ENCODE measurements around the gene TNFRSF1A. TPM values are rescaled to one million over a fixed set of nuclear protein-coding genes. Genes with fewer than 3 reads are reported as not detected.

TNFRSF1A gene
- total RNA-seq, 1 experiment from 2014 or later = 108 TPM

- Histone ChIP-seq H3K36me3 (ENCODE audit: control insufficient read depth, insufficient read depth, low read length) (no peaks in the 10 kb centered on the region), H3K9me3 (ENCODE audit: control insufficient read depth, insufficient read depth, low read depth, low read length) (no peaks in the 10 kb centered on the region; the same call in 1 of the 2 replicates), H3K4me1 (ENCODE audit: control insufficient read depth, insufficient read depth, low read length) (peaks cover 3% of the 10 kb centered on the region; the same call in 1 of the 2 replicates), H3K27ac (ENCODE audit: low read length) (no peak overlapping the region), H3K4me3 (ENCODE audit: low read depth in 2 of 2, low read length in 2 of 2) (no peak overlapping the region), H3K27me3 (ENCODE audit: control insufficient read depth, insufficient read depth, low read length) (no peaks in the 10 kb centered on the region)
- no peak for ATAC-seq
- in situ Hi-C loops (cut with HindIII; ENCODE audit: low pct_unique_long_range_greater_than_20kb, low sequenced_read_pairs) (no loop called here), intact Hi-C loops (cut with micrococcal nuclease; ENCODE audit: unreplicated experiment) (no loop called here)
- no TSS peak for BruUV-seq (replicated peaks)
- POLR2A ChIA-PET = interaction anchor here (0.6 kb wide), 1 partner anchor 246 kb away, joined by 15 read pairs; no protein-coding TSS in a partner anchor
- CTCF ChIA-PET = interaction anchor here (0.6 kb wide), 1 partner anchor 196 kb away, joined by 3 read pairs; no protein-coding TSS in a partner anchor
- TF ChIP-seq POLR2AphosphoS5 (IDR thresholded peaks at IDR 0.05; ENCODE audit: low read depth, low read length) = no peak
- no peak for TF ChIP-seq TCF7L2 (IDR thresholded peaks at IDR 0.05; ENCODE audit: low read depth, low read length)
- TF ChIP-seq SIN3A (IDR thresholded peaks at IDR 0.05; ENCODE audit: borderline replicate concordance, insufficient read depth, low read depth, low read length) = no peak
- TF ChIP-seq REST (IDR thresholded peaks at IDR 0.05; ENCODE audit: insufficient read depth in 1 of 2, low read depth in 2 of 2, low read length in 1 of 2) = no peak
- no peak for TF ChIP-seq CTCF (IDR thresholded peaks at IDR 0.05)
- no peak for DNase-seq (ENCODE audit: low read depth, low spot score)
Measured at GRCh38 chr12:6288235-6288634, 53.6 kb downstream of the TNFRSF1A start.

- Histone ChIP-seq H3K27ac (ENCODE audit: low read length) (no peak overlapping the region; the same call in 1 of the 2 replicates), H3K4me1 (ENCODE audit: control insufficient read depth, insufficient read depth, low read length) (peaks cover 6% of the 10 kb centered on the region; the same call in 1 of the 2 replicates), H3K9me3 (ENCODE audit: control insufficient read depth, insufficient read depth, low read depth, low read length) (no peaks in the 10 kb centered on the region; the same call in 1 of the 2 replicates), H3K4me3 (ENCODE audit: low read depth in 2 of 2, low read length in 2 of 2) (no peak overlapping the region), H3K36me3 (ENCODE audit: control insufficient read depth, insufficient read depth, low read length) (no peaks in the 10 kb centered on the region), H3K27me3 (ENCODE audit: control insufficient read depth, insufficient read depth, low read length) (no peaks in the 10 kb centered on the region)
- BruUV-seq (replicated peaks) = no TSS peak
- in situ Hi-C loops (cut with HindIII; ENCODE audit: low pct_unique_long_range_greater_than_20kb, low sequenced_read_pairs) (no loop called here), intact Hi-C loops (cut with micrococcal nuclease; ENCODE audit: unreplicated experiment) (loop anchor here (2.0 kb wide), 2 partner anchors 91 to 223 kb away; no protein-coding TSS in a partner anchor)
- no peak for ATAC-seq
- ChIA-PET POLR2A (no interaction called here), CTCF (interaction anchor here (0.6 to 1.0 kb wide), 3 partner anchors 40 to 69 kb away, joined by 3 read pairs; no protein-coding TSS in a partner anchor)
- no peak for TF ChIP-seq SIN3A (IDR thresholded peaks at IDR 0.05; ENCODE audit: borderline replicate concordance, insufficient read depth, low read depth, low read length)
- TF ChIP-seq POLR2AphosphoS5 (IDR thresholded peaks at IDR 0.05; ENCODE audit: low read depth, low read length) = no peak
- TF ChIP-seq TCF7L2 (IDR thresholded peaks at IDR 0.05; ENCODE audit: low read depth, low read length) = no peak
- TF ChIP-seq CTCF (IDR thresholded peaks at IDR 0.05) = no peak
- TF ChIP-seq REST (IDR thresholded peaks at IDR 0.05; ENCODE audit: insufficient read depth in 1 of 2, low read depth in 2 of 2, low read length in 1 of 2) = no peak
- DNase-seq (ENCODE audit: low read depth, low spot score) = no peak
Measured at GRCh38 chr12:6285532-6286306, 56.2 kb downstream of the TNFRSF1A start.
